Measurements from ENCODE around the gene RBM20. TPM values are rescaled to one million over a fixed set of nuclear protein-coding genes. Genes with fewer than 3 reads are reported as not detected.

RBM20 gene
- total RNA-seq, 2 donors from 2014 or later, result 0.06 to 0.20 TPM

- no peaks in the 10 kb centered on the region for H3K36me3 Mint-ChIP-seq
Measured at GRCh38 chr10:110803830-110804338, 159.7 kb downstream of the RBM20 start.

GRCh38 chr10:110804376-110804775 is 160.2 kb downstream of the RBM20 start:
- no peaks in the 10 kb centered on the region for H3K36me3 Mint-ChIP-seq
- peaks cover 0 to 8% of the 10 kb centered on the region in 2 donors for H3K9me3 Mint-ChIP-seq
- peak overlapping the region in 1 of 2 donors; percentile 85 for H3K27ac Mint-ChIP-seq
- ATAC-seq (no peak), DNase-seq (ENCODE audit: low spot score in 2 of 2) (no peak)

More at GRCh38 chr10:110803830-110804338, 159.7 kb downstream of the RBM20 start:
- DNase-seq (ENCODE audit: low spot score in 2 of 2), result no peak
- H3K9me3 Mint-ChIP-seq, result peaks cover 0 to 8% of the 10 kb centered on the region in 2 donors
- ATAC-seq, result peak; percentile 67 to 77
- H3K27ac Mint-ChIP-seq, result peak overlapping the region; percentile 23 to 85

- H3K27ac Mint-ChIP-seq, result no peak overlapping the region
- H3K9me3 Mint-ChIP-seq, result peaks cover 0 to 8% of the 10 kb centered on the region in 2 donors
- DNase-seq (ENCODE audit: low spot score in 2 of 2), result no peak
- H3K36me3 Mint-ChIP-seq, result no peaks in the 10 kb centered on the region
- ATAC-seq, result no peak
Measured at GRCh38 chr10:110805292-110805691, 161.2 kb downstream of the RBM20 start.

- DNase-seq (ENCODE audit: low spot score in 2 of 2) (no peak), ATAC-seq (no peak)
- H3K36me3 Mint-ChIP-seq, result no peaks in the 10 kb centered on the region
- peaks cover 0 to 8% of the 10 kb centered on the region in 2 donors for H3K9me3 Mint-ChIP-seq
- H3K27ac Mint-ChIP-seq, result no peak overlapping the region
Measured at GRCh38 chr10:110806335-110806734, 162.2 kb downstream of the RBM20 start.

GRCh38 chr10:110808123-110808522 is 164.0 kb downstream of the RBM20 start:
- no peak overlapping the region for H3K27ac Mint-ChIP-seq
- ATAC-seq (no peak), DNase-seq (ENCODE audit: low spot score in 2 of 2) (no peak)
- no peaks in the 10 kb centered on the region for H3K36me3 Mint-ChIP-seq
- peaks cover 0 to 4% of the 10 kb centered on the region in 2 donors for H3K9me3 Mint-ChIP-seq

GRCh38 chr10:110808615-110809014 is 164.5 kb downstream of the RBM20 start:
- no peak for DNase-seq (ENCODE audit: low spot score in 2 of 2)
- ATAC-seq, result no peak
- H3K36me3 Mint-ChIP-seq, result no peaks in the 10 kb centered on the region
- no peak overlapping the region for H3K27ac Mint-ChIP-seq
- H3K9me3 Mint-ChIP-seq, result peaks cover 0 to 4% of the 10 kb centered on the region in 2 donors

GRCh38 chr10:110810625-110811024 is 166.5 kb downstream of the RBM20 start:
- no peak for DNase-seq (ENCODE audit: low spot score in 2 of 2)
- Mint-ChIP-seq H3K9me3 (no peaks in the 10 kb centered on the region), H3K36me3 (no peaks in the 10 kb centered on the region), H3K27ac (no peak overlapping the region)
- no peak for ATAC-seq

GRCh38 chr10:110811791-110812581 is 167.8 kb downstream of the RBM20 start:
- ATAC-seq, result no peak
- DNase-seq (ENCODE audit: low spot score in 2 of 2), result no peak
- Mint-ChIP-seq H3K36me3 (no peaks in the 10 kb centered on the region), H3K9me3 (peaks cover 0 to 4% of the 10 kb centered on the region in 2 donors), H3K27ac (no peak overlapping the region)

GRCh38 chr10:110812583-110812982 is 168.4 kb downstream of the RBM20 start:
- Mint-ChIP-seq H3K36me3 (no peaks in the 10 kb centered on the region), H3K27ac (no peak overlapping the region), H3K9me3 (peaks cover 0 to 4% of the 10 kb centered on the region in 2 donors)
- no peak for DNase-seq (ENCODE audit: low spot score in 2 of 2)
- no peak for ATAC-seq

- H3K9me3 Mint-ChIP-seq, result peaks cover 0 to 4% of the 10 kb centered on the region in 2 donors
- no peak for ATAC-seq
- DNase-seq (ENCODE audit: low spot score in 2 of 2), result no peak
- H3K36me3 Mint-ChIP-seq, result no peaks in the 10 kb centered on the region
- no peak overlapping the region for H3K27ac Mint-ChIP-seq
Measured at GRCh38 chr10:110813743-110814472, 169.8 kb downstream of the RBM20 start.

- ATAC-seq, result peak; percentile 85 to 86
- peaks cover 0 to 4% of the 10 kb centered on the region in 2 donors for H3K9me3 Mint-ChIP-seq
- H3K27ac Mint-ChIP-seq, result peak overlapping the region in 1 of 2 donors; percentile 40
- no peak for DNase-seq (ENCODE audit: low spot score in 2 of 2)
- H3K36me3 Mint-ChIP-seq, result no peaks in the 10 kb centered on the region
Measured at GRCh38 chr10:110815354-110816004, 171.3 kb downstream of the RBM20 start.

- peak overlapping the region in 1 of 2 donors; percentile 4 for H3K27ac Mint-ChIP-seq
- ATAC-seq (no peak), DNase-seq (ENCODE audit: low spot score in 2 of 2) (no peak)
- H3K36me3 Mint-ChIP-seq, result no peaks in the 10 kb centered on the region
- peaks cover 0 to 4% of the 10 kb centered on the region in 2 donors for H3K9me3 Mint-ChIP-seq
Measured at GRCh38 chr10:110817614-110818013, 173.5 kb downstream of the RBM20 start.

- Mint-ChIP-seq H3K9me3 (peaks cover 0 to 4% of the 10 kb centered on the region in 2 donors), H3K36me3 (no peaks in the 10 kb centered on the region), H3K27ac (no peak overlapping the region)
- DNase-seq (ENCODE audit: low spot score in 2 of 2) (no peak), ATAC-seq (no peak)
Measured at GRCh38 chr10:110818311-110819256, 174.4 kb downstream of the RBM20 start.

GRCh38 chr10:110820321-110820814 is 176.2 kb downstream of the RBM20 start:
- Mint-ChIP-seq H3K36me3 (no peaks in the 10 kb centered on the region), H3K9me3 (peaks cover 0 to 4% of the 10 kb centered on the region in 2 donors)
- no peak for ATAC-seq

GRCh38 chr10:110821508-110821907 is 177.4 kb downstream of the RBM20 start:
- Mint-ChIP-seq H3K36me3 (no peaks in the 10 kb centered on the region), H3K9me3 (peaks cover 0 to 4% of the 10 kb centered on the region in 2 donors), H3K27ac (no peak overlapping the region)
- DNase-seq (ENCODE audit: low spot score in 2 of 2) (no peak), ATAC-seq (no peak)

More at GRCh38 chr10:110820321-110820814, 176.2 kb downstream of the RBM20 start:
- no peak overlapping the region for H3K27ac Mint-ChIP-seq
- DNase-seq (ENCODE audit: low spot score in 2 of 2), result no peak

All from activated naive CD4-positive, alpha-beta T cell treated with anti-CD3 and anti-CD28 coated beads, Interleukin-2, amount 50 U/mL, for 72 hours (primary cell).